Measurements from ENCODE around the gene CAMSAP2. TPM values are rescaled to one million over a fixed set of nuclear protein-coding genes. Genes with fewer than 3 reads are reported as not detected.

Gene CAMSAP2
- total and polyA plus RNA-seq, 10 of the 15 experiments (the other 5 are each of a cell fraction or from before 2014, with no cell fraction given), result 3.9 to 19.8 (median 8.0) TPM

- no peak for TF ChIP-seq NFXL1 (IDR thresholded peaks at IDR 0.05; ENCODE audit: borderline replicate concordance)
- TF ChIP-seq BRCA1 (IDR thresholded peaks at IDR 0.05; ENCODE audit: low read depth, low read length), result no peak
- TF ChIP-seq E2F8 (IDR thresholded peaks at IDR 0.05; ENCODE audit: low read depth, partially characterized antibody), result no peak
Measured at GRCh38 chr1:200880212-200880611, 141.5 kb downstream of the CAMSAP2 start (continued).

DNA sequence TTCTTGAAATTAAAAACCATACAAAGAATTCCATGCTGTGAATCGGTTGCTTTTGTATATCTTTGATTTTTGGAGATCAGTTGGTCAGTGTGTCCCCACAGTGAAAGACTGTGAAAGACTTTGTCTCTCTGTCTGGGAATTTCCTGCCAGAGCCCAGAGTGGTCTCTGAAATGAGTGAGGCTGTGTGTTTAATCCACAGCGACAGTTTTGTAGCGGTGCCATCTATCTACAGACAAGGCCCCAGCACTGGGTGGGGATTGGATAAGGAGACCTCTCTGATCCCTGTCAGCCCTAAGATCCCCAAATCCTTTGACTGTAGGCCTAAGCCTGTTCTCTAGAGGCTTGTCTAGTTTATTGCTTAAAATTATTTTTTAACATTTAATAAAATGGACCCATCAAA is 144.4 kb downstream of the CAMSAP2 start:
- DNase-seq (ENCODE audit: low read depth, low spot score) (no peak), FAIRE-seq (no peak), ATAC-seq (no peak)
- no peak overlapping the region for H2AFZ ChIP-seq (ENCODE audit: control insufficient read depth, low read depth, low read length)
- TF ChIP-seq KAT2A (conservative IDR thresholded peaks at IDR 0.05; ENCODE audit: control insufficient read depth, low read depth, low read length), result no peak
- TF ChIP-seq, protein P1, sequence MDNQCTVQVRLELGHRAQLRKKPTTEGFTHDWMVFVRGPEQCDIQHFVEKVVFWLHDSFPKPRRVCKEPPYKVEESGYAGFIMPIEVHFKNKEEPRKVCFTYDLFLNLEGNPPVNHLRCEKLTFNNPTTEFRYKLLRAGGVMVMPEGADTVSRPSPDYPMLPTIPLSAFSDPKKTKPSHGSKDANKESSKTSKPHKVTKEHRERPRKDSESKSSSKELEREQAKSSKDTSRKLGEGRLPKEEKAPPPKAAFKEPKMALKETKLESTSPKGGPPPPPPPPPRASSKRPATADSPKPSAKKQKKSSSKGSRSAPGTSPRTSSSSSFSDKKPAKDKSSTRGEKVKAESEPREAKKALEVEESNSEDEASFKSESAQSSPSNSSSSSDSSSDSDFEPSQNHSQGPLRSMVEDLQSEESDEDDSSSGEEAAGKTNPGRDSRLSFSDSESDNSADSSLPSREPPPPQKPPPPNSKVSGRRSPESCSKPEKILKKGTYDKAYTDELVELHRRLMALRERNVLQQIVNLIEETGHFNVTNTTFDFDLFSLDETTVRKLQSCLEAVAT (IDR thresholded peaks at IDR 0.05), result peak; percentile 80
- no peaks in the 10 kb centered on the region for H3K9me3 ChIP-seq (replicated peaks; ENCODE audit: control insufficient read depth, insufficient read depth, low read length)
- no peaks in the 10 kb centered on the region for H4K20me1 ChIP-seq (ENCODE audit: control insufficient read depth, insufficient read depth)
- H3K36me3 ChIP-seq (ENCODE audit: control insufficient read depth in 2 of 2, insufficient read depth in 2 of 2, low read length in 1 of 2), result no peaks in the 10 kb centered on the region
- SMC1A ChIA-PET (ENCODE audit: uncharacterized antibody, unreplicated experiment), result interaction anchor here (9.4 kb wide), 1 partner anchor 19 kb away, joined by 208 read pairs; no protein-coding TSS in a partner anchor
- no peak overlapping the region for H3K27ac ChIP-seq (ENCODE audit: control insufficient read depth, insufficient read depth)
- no peaks in the 10 kb centered on the region for H3K27me3 ChIP-seq (replicated peaks in 1 of 2; ENCODE audit: control insufficient read depth in 2 of 2, insufficient read depth in 2 of 2, low read length in 1 of 2)
- H3K9ac ChIP-seq (ENCODE audit: control insufficient read depth, insufficient read depth, low read length), result no peak overlapping the region
- WGBS (ENCODE audit: insufficient coverage, insufficient replicate concordance, low lambda C conversion rate, missing lambda C conversion rate), result 98% methylated on average over 3 of the region's 3 CpGs
- H3K4me2 ChIP-seq (ENCODE audit: control insufficient read depth, insufficient read depth), result no peak overlapping the region
- no peaks in the 10 kb centered on the region for H3K79me2 ChIP-seq (ENCODE audit: control insufficient read depth, insufficient read depth, low read length)
- intact Hi-C loops (cut with micrococcal nuclease; ENCODE audit: unreplicated experiment), result no loop called here
- in situ Hi-C loops (cut with MboI), result no loop called here
- H3K4me3 ChIP-seq, result no peak overlapping the region
- POLR2A ChIA-PET, result interaction anchor here (0.6 kb wide), 2 partner anchors 10 to 16 kb away, joined by 3 to 9 read pairs; no protein-coding TSS in a partner anchor
- RAD21 ChIA-PET (ENCODE audit: unreplicated experiment), result interaction anchor here (1.5 to 2.2 kb wide), 2 partner anchors 13 to 88 kb away, joined by 4 to 10 read pairs; no protein-coding TSS in a partner anchor
- peaks cover 29% of the 10 kb centered on the region for H3K4me1 ChIP-seq (ENCODE audit: control insufficient read depth, insufficient read depth, low read length)
- CTCF ChIA-PET, result interaction anchor here (7.7 kb wide), 1 partner anchor 18 kb away, joined by 73 read pairs; no protein-coding TSS in a partner anchor
- BruUV-seq (replicated peaks), result no TSS peak

All from GM12878 (cell line).